IMR-90 (cell line): ENCODE results near the gene LRRFIP1. TPM values are rescaled to one million over a fixed set of nuclear protein-coding genes. Genes with fewer than 3 reads are reported as not detected.

Experiments used
- ATAC-seq: fragments of 200-7000 bp; cut with Tn5 transposase; 2 replicates; pipeline ENCODE4 v1.9.1; 2020; ENCODE audit warnings: low read depth, mild to moderate bottlenecking, moderate library complexity
- BruUV-seq: library from RNA; stranded (reverse); fragments of 400-500 nt; replicated peaks from 2 replicates; lab custom pipeline; 2021; lab: Mats Ljungman, UMichigan
- CTCF ChIA-PET: fragments of 300-600 bp; formaldehyde crosslinking; extraction: SDS; loops from one replicate; lab custom pipeline; 2021; ENCODE audit warnings: antibody characterized with exemption; lab: Yijun Ruan, JAX
- POLR2A ChIA-PET: fragments of 300-600 bp; sonication (Branson Sonifier 250); formaldehyde crosslinking; loops from one replicate; lab custom pipeline; 2022; ENCODE audit warnings: antibody characterized with exemption; ENCODE audit not compliant: unreplicated experiment; lab: Charles Lee
- DNase-seq: peaks from one replicate; pipeline ENCODE4 v3.0.0; 2013
- H2AFZ ChIP-seq: replicated peaks from 2 replicates; pipeline ENCODE3; 2013; ENCODE audit warnings: low read length, mild to moderate bottlenecking; ENCODE audit not compliant: poor library complexity
- H2AK5ac ChIP-seq: 2 replicates; pipeline ENCODE4 v1.6.1; 2013; ENCODE audit warnings: low read depth, low read length, inconsistent platforms
- H2AK9ac ChIP-seq: replicated peaks from 2 replicates; pipeline ENCODE3; 2013; ENCODE audit warnings: mild to moderate bottlenecking, low read depth, low read length, moderate library complexity; ENCODE audit not compliant: poor library complexity
- H2BK120ac ChIP-seq: 2 replicates; pipeline ENCODE4 v1.6.1; 2013; ENCODE audit warnings: low read depth, low read length, inconsistent platforms
- H2BK15ac ChIP-seq: 3 replicates; pipeline ENCODE4 v1.6.1; 2013; ENCODE audit warnings: low read depth, low read length, inconsistent platforms
- H2BK20ac ChIP-seq: 2 replicates; pipeline ENCODE4 v1.6.1; 2013; ENCODE audit warnings: low read depth, mild to moderate bottlenecking, inconsistent platforms, low read length, moderate library complexity
- H2BK5ac ChIP-seq: 2 replicates; pipeline ENCODE4 v1.6.1; 2013; ENCODE audit warnings: mild to moderate bottlenecking, low read depth, low read length, inconsistent platforms; ENCODE audit not compliant: poor library complexity, severe bottlenecking
- H3K14ac ChIP-seq: replicated peaks from 2 replicates; pipeline ENCODE4 v1.6.1; 2013; ENCODE audit warnings: low read depth, low read length, inconsistent platforms
- H3K18ac ChIP-seq: 2 replicates; pipeline ENCODE4 v1.6.1; 2013; ENCODE audit warnings: low read depth, low read length, control low read depth
- H3K23ac ChIP-seq: 2 replicates; pipeline ENCODE4 v1.6.1; 2013; ENCODE audit warnings: low read depth, low read length, inconsistent platforms
- H3K27ac ChIP-seq: 2 replicates; pipeline ENCODE4 v1.5.1; 2013; ENCODE audit warnings: mild to moderate bottlenecking, control low read depth, low read length; ENCODE audit not compliant: insufficient read depth
- H3K27me3 ChIP-seq: 2 replicates; pipeline ENCODE4 v1.6.1; 2013; ENCODE audit warnings: low read length; ENCODE audit not compliant: control insufficient read depth, insufficient read depth
- H3K36me3 ChIP-seq: 2 replicates; pipeline ENCODE4 v1.6.1; 2013; ENCODE audit warnings: low read length, mixed read lengths; ENCODE audit not compliant: control insufficient read depth, insufficient read depth
- H3K4ac ChIP-seq: 2 replicates; pipeline ENCODE4 v1.6.1; 2013; ENCODE audit warnings: low read depth, low read length, inconsistent platforms
- H3K4me1 ChIP-seq: 2 replicates; pipeline ENCODE4 v1.6.1; 2013; ENCODE audit warnings: low read length, mixed read lengths; ENCODE audit not compliant: control insufficient read depth, insufficient read depth
- H3K4me2 ChIP-seq: 2 replicates; pipeline ENCODE4 v1.6.1; 2013; ENCODE audit warnings: low read depth, mild to moderate bottlenecking, control low read depth, low read length, moderate library complexity
- H3K4me3 ChIP-seq: 2 replicates; pipeline ENCODE4 v1.5.1; 2013; ENCODE audit warnings: low read depth, mild to moderate bottlenecking, control low read depth, low read length, moderate library complexity; ENCODE audit not compliant: insufficient read depth
- H3K56ac ChIP-seq: 2 replicates; pipeline ENCODE4 v1.6.1; 2013; ENCODE audit warnings: low read length, inconsistent platforms; ENCODE audit not compliant: insufficient read depth; ENCODE audit errors: extremely low read depth
- H3K79me1 ChIP-seq, 2 experiments: 2 replicates each; pipeline ENCODE4 v1.6.1; 2013; ENCODE audit warnings: low read length in 2 of 2, inconsistent platforms in 1 of 2, low read depth in 1 of 2
- H3K9ac ChIP-seq: 2 replicates; pipeline ENCODE4 v1.6.1; 2013; ENCODE audit warnings: low read depth, low read length, control low read depth
- H3K9me1 ChIP-seq: 2 replicates; pipeline ENCODE4 v1.6.1; 2013; ENCODE audit warnings: low read length, inconsistent platforms; ENCODE audit not compliant: insufficient read depth
- H3K9me3 ChIP-seq: 2 replicates; pipeline ENCODE4 v1.6.1; 2013; ENCODE audit warnings: low read length; ENCODE audit not compliant: control insufficient read depth, insufficient read depth
- H4K20me1 ChIP-seq: 2 replicates; pipeline ENCODE4 v1.6.1; 2013; ENCODE audit warnings: low read length, inconsistent platforms; ENCODE audit not compliant: insufficient read depth
- H4K5ac ChIP-seq: 2 replicates; pipeline ENCODE4 v1.6.1; 2013; ENCODE audit warnings: mild to moderate bottlenecking, low read depth, low read length, control low read depth
- H4K8ac ChIP-seq, 2 experiments: 2 replicates each; pipeline ENCODE4 v1.6.1; 2013; ENCODE audit warnings: low read depth in 2 of 2, low read length in 2 of 2, control low read depth in 1 of 2, inconsistent platforms in 1 of 2
- H4K91ac ChIP-seq: 2 replicates; pipeline ENCODE4 v1.6.1; 2013; ENCODE audit warnings: low read depth, low read length, inconsistent platforms; ENCODE audit not compliant: insufficient read depth
- BHLHE40 ChIP-seq: fragments of 150-350 bp; IDR thresholded peaks from 2 replicates; pipeline ENCODE4 v1.6.1; 2016; ENCODE audit warnings: mild to moderate bottlenecking, low read depth, low read length
- CEBPB ChIP-seq: IDR thresholded peaks from 2 replicates; pipeline ENCODE4 v1.6.1; 2012; ENCODE audit warnings: low read depth, low read length, improper control_type of control experiment
- CHD1 ChIP-seq: IDR thresholded peaks from 2 replicates; pipeline ENCODE4 v1.6.1; 2012; ENCODE audit warnings: low read depth, low read length, improper control_type of control experiment
- FOS ChIP-seq: fragments of 150-350 bp; IDR thresholded peaks from 2 replicates; pipeline ENCODE4 v1.6.1; 2016; ENCODE audit warnings: low read depth, low read length
- NFE2L2 ChIP-seq: fragments of 150-350 bp; IDR thresholded peaks from 2 replicates; pipeline ENCODE4 v1.6.1; 2016; ENCODE audit warnings: low read depth, mild to moderate bottlenecking, low read length
- RCOR1 ChIP-seq: IDR thresholded peaks from 2 replicates; pipeline ENCODE4 v1.6.1; 2012; ENCODE audit warnings: mild to moderate bottlenecking, low read length, improper control_type of control experiment; ENCODE audit not compliant: insufficient replicate concordance
- RFX5 ChIP-seq: IDR thresholded peaks from 2 replicates; pipeline ENCODE4 v1.8.0; 2012; ENCODE audit warnings: low read depth, mild to moderate bottlenecking, low read length, moderate library complexity
- USF2 ChIP-seq: fragments of 150-350 bp; IDR thresholded peaks from 2 replicates; pipeline ENCODE4 v1.6.1; 2017; ENCODE audit warnings: mild to moderate bottlenecking, antibody characterized with exemption, low read length, low read depth
- WGBS, 2 experiments: methylation state at CpG; one replicate each; pipeline versions ENCODE4 v1.1.5 to v1.1.7; 2013; ENCODE audit warnings: missing lambda C conversion rate in 2 of 2; ENCODE audit not compliant: insufficient read length in 1 of 2; ENCODE audit errors: extremely low coverage in 2 of 2; 5-methylcytosine and 5-hydroxymethylcytosine counted together
- dilution Hi-C: fragments of 300-500 bp; cut with HindIII; formaldehyde crosslinking; loops from one replicate; pipeline ENCODE4 v1.14.3; 2018; ENCODE audit warnings: low sequenced_read_pairs; ENCODE audit not compliant: unreplicated experiment
- in situ Hi-C: fragments of 300-500 bp; cut with MboI; formaldehyde crosslinking; loops from 3 replicates; pipeline ENCODE4 v1.14.3; 2019; ENCODE audit warnings: low sequenced_read_pairs, inconsistent platforms, mixed read lengths
- intact Hi-C: fragments of 100-400 bp; cut with micrococcal nuclease; formaldehyde crosslinking; loops from 2 replicates; pipeline ENCODE4 v1.10.0; 2022
- polyA plus RNA-seq, 3 experiments: library from polyadenylated mRNA; depleted of rRNA; stranded (reverse); fragments of >200 nt; gene quantifications; 2 replicates each; pipeline ENCODE4 v1.2.3, GENCODE V29; 2012; ENCODE audit warnings: low replicate concordance in 1 of 3
- total RNA-seq: library from RNA; depleted of rRNA; stranded (reverse); fragments of >200 nt; gene quantifications from 2 replicates; pipeline ENCODE4 v1.2.3, GENCODE V29; 2012

LRRFIP1 gene
- total and polyA plus RNA-seq, 2 of the 4 experiments (the other 2 are of a cell fraction): 52.2 to 54.4 TPM

- peaks cover 19 to 54% of the 10 kb centered on the region in 2 experiments for H3K79me1 ChIP-seq
- intact Hi-C loops (no loop called here), dilution Hi-C loops (no loop called here), in situ Hi-C loops (no loop called here)
- peaks cover 9% of the 10 kb centered on the region; the same call in 1 of the 2 replicates for H3K4me1 ChIP-seq
- H2BK15ac ChIP-seq: no peak overlapping the region
- no peak overlapping the region for H2AK5ac ChIP-seq
- no peak overlapping the region for H3K56ac ChIP-seq
- no peak overlapping the region for H3K9ac ChIP-seq
- TF ChIP-seq BHLHE40 (no peak), CEBPB (no peak), RFX5 (no peak), CHD1 (no peak), RCOR1 (no peak), USF2 (no peak), FOS (no peak), NFE2L2 (no peak)
- H3K4me3 ChIP-seq: no peak overlapping the region
- no peak for ATAC-seq
- H3K4ac ChIP-seq: no peak overlapping the region
- H3K27ac ChIP-seq: no peak overlapping the region
- no peaks in the 10 kb centered on the region for H3K27me3 ChIP-seq
- H4K20me1 ChIP-seq: peaks cover 6% of the 10 kb centered on the region
- H2BK120ac ChIP-seq: no peak overlapping the region
- DNase-seq: no peak
- H3K4me2 ChIP-seq: no peak overlapping the region
- CTCF ChIA-PET: no interaction called here
- 86% methylated on average over 6 of the region's 6 CpGs; no CpG with 5 or more reads in 1 of the 2 experiments for WGBS, 2 experiments
- POLR2A ChIA-PET: no interaction called here
- peaks cover 7% of the 10 kb centered on the region for H3K9me1 ChIP-seq
- H3K23ac ChIP-seq: no peak overlapping the region
- no peak overlapping the region for H4K8ac ChIP-seq
- H2AFZ ChIP-seq: no peak overlapping the region
- peaks cover 3% of the 10 kb centered on the region; the same call in 1 of the 2 replicates for H3K9me3 ChIP-seq
- H3K14ac ChIP-seq: no peak overlapping the region
- no peak overlapping the region for H4K5ac ChIP-seq
- no peaks in the 10 kb centered on the region for H3K36me3 ChIP-seq
- no peak overlapping the region for H2AK9ac ChIP-seq
- H2BK5ac ChIP-seq: no peak overlapping the region
- H3K18ac ChIP-seq: no peak overlapping the region
- no peak overlapping the region for H2BK20ac ChIP-seq
- H4K91ac ChIP-seq: no peak overlapping the region
- BruUV-seq: no TSS peak
These were observed 33.9 kb downstream of the LRRFIP1 start for GRCh38 chr2:237661270-237661669.
